H1 (cell line): ENCODE measurements around the gene TMEM151A. TPM values are rescaled to one million over a fixed set of nuclear protein-coding genes. Genes with fewer than 3 reads are reported as not detected.

Source experiments
- CTCF ChIA-PET: fragments of 300-600 bp; sonication (Branson Sonifier 250); formaldehyde crosslinking; loops from one replicate; lab custom pipeline; 2021; ENCODE audit not compliant: partially characterized antibody; lab: Charles Lee
- POLR2A ChIA-PET: fragments of 300-600 bp; sonication (Branson Sonifier 250); formaldehyde crosslinking; loops from one replicate; lab custom pipeline; 2021; ENCODE audit warnings: inconsistent platforms; ENCODE audit not compliant: partially characterized antibody; lab: Charles Lee
- DNase-seq, 2 experiments: peaks; one replicate each; pipeline versions ENCODE4 v3.0.0 to v3.0.0-alpha.2; 2010 to 2022; ENCODE audit warnings: low spot score in 2 of 2, low read depth in 1 of 2, mixed read lengths in 1 of 2
- FAIRE-seq: peaks from 2 replicates; lab custom pipeline; 2011; peaks lifted over from hg19 to GRCh38; lab: Jason Lieb, UNC
- H2AFZ ChIP-seq: 2 replicates; pipeline ENCODE4 v1.8.1; 2012; ENCODE audit warnings: low read length, inconsistent platforms
- H2AK5ac ChIP-seq: 2 replicates; pipeline ENCODE4 v1.6.1; 2013; ENCODE audit warnings: low read depth, low read length
- H2BK120ac ChIP-seq: replicated peaks from 2 replicates; pipeline ENCODE3; 2013; ENCODE audit warnings: low read depth, low read length, inconsistent platforms
- H2BK12ac ChIP-seq: 2 replicates; pipeline ENCODE4 v1.6.1; 2013; ENCODE audit warnings: low read depth, low read length
- H2BK15ac ChIP-seq: 2 replicates; pipeline ENCODE4 v1.6.1; 2013; ENCODE audit warnings: low read length
- H2BK20ac ChIP-seq: 2 replicates; pipeline ENCODE4 v1.6.1; 2013; ENCODE audit warnings: low read length
- H2BK5ac ChIP-seq: 2 replicates; pipeline ENCODE4 v1.6.1; 2013; ENCODE audit warnings: low read depth, low read length
- H3K14ac ChIP-seq: 2 replicates; pipeline ENCODE4 v1.6.1; 2013; ENCODE audit warnings: inconsistent platforms; ENCODE audit not compliant: insufficient read length
- H3K18ac ChIP-seq: 2 replicates; pipeline ENCODE4 v1.6.1; 2013; ENCODE audit warnings: low read length; ENCODE audit errors: extremely low read depth
- H3K23ac ChIP-seq: 2 replicates; pipeline ENCODE4 v1.6.1; 2013; ENCODE audit warnings: inconsistent platforms; ENCODE audit not compliant: insufficient read length
- H3K23me2 ChIP-seq: 2 replicates; pipeline ENCODE4 v1.6.1; 2013; ENCODE audit warnings: low read depth, low read length
- H3K27ac ChIP-seq: 2 replicates; pipeline ENCODE4 v1.6.1; 2011; ENCODE audit warnings: low read depth, low read length, inconsistent platforms
- H3K27me3 ChIP-seq, 4 experiments: replicated peaks in 1 of 4; 1 replicate in 1 of 4; 2 replicates in 3 of 4; pipeline versions ENCODE4 v1.6.1 to v1.8.1; 2011 to 2013; ENCODE audit warnings: low read length in 3 of 4, mild to moderate bottlenecking in 3 of 4, inconsistent platforms in 2 of 4, mixed read lengths in 2 of 4, moderate library complexity in 1 of 4; ENCODE audit not compliant: control insufficient read depth in 3 of 4, insufficient read depth in 3 of 4; ENCODE audit errors: extremely low read depth in 1 of 4
- H3K36me3 ChIP-seq, 4 experiments: 2 replicates each; pipeline versions ENCODE4 v1.6.1 to v1.8.1; 2011 to 2013; ENCODE audit warnings: mild to moderate bottlenecking in 4 of 4, low read length in 3 of 4, moderate library complexity in 2 of 4, control low read depth in 1 of 4, inconsistent platforms in 1 of 4; ENCODE audit not compliant: insufficient read depth in 4 of 4, control insufficient read depth in 2 of 4
- H3K4ac ChIP-seq: replicated peaks from 2 replicates; pipeline ENCODE3; 2013; ENCODE audit warnings: low read length, low read depth, mixed read lengths, inconsistent platforms; ENCODE audit not compliant: insufficient read length
- H3K4me1 ChIP-seq, 4 experiments: replicated peaks in 1 of 4; 1 replicate in 1 of 4; 2 replicates in 3 of 4; pipeline versions ENCODE4 v1.6.1 to v1.8.1; 2011 to 2013; ENCODE audit warnings: low read length in 3 of 4, inconsistent platforms in 2 of 4, mixed read lengths in 1 of 4; ENCODE audit not compliant: insufficient read depth in 4 of 4, control insufficient read depth in 3 of 4
- H3K4me2 ChIP-seq, 2 experiments: 2 replicates each; pipeline versions ENCODE4 v1.6.1 to v1.8.1; 2011 to 2013; ENCODE audit warnings: low read depth in 2 of 2, low read length in 2 of 2, control low read depth in 1 of 2, inconsistent platforms in 1 of 2, mild to moderate bottlenecking in 1 of 2; ENCODE audit not compliant: insufficient read depth in 1 of 2
- H3K4me3 ChIP-seq, 4 experiments: fragments of 200-600, 300-600 bp in 1 of 4; sonication (generic), shearing (Covaris generic), sonication (Bioruptor Twin) in 1 of 4; 2 replicates each; pipeline versions ENCODE4 v1.5.1 to v1.8.1; 2011 to 2016; ENCODE audit warnings: low read length in 4 of 4, low read depth in 3 of 4, control low read depth in 2 of 4, inconsistent platforms in 2 of 4, mild to moderate bottlenecking in 2 of 4, mixed read lengths in 1 of 4, moderate library complexity in 1 of 4; ENCODE audit not compliant: insufficient read depth in 2 of 4; ENCODE audit errors: extremely low read depth in 1 of 4
- H3K56ac ChIP-seq: replicated peaks from 2 replicates; pipeline ENCODE3; 2013; ENCODE audit warnings: low read depth, mild to moderate bottlenecking, mixed read lengths, low read length, inconsistent platforms; ENCODE audit not compliant: insufficient read length
- H3K79me1 ChIP-seq: 2 replicates; pipeline ENCODE4 v1.6.1; 2013; ENCODE audit warnings: low read depth, low read length, control low read depth
- H3K79me2 ChIP-seq, 2 experiments: 2 replicates each; pipeline versions ENCODE4 v1.6.1 to v1.8.1; 2012 to 2013; ENCODE audit warnings: low read length in 2 of 2, mild to moderate bottlenecking in 2 of 2, inconsistent platforms in 1 of 2; ENCODE audit not compliant: insufficient read depth in 2 of 2, control insufficient read depth in 1 of 2
- H3K9ac ChIP-seq, 4 experiments: replicated peaks in 1 of 4; 1 replicate in 1 of 4; 2 replicates in 3 of 4; pipeline versions ENCODE4 v1.6.1 to v1.8.1; 2011 to 2013; ENCODE audit warnings: low read depth in 3 of 4, low read length in 3 of 4, control low read depth in 2 of 4, mild to moderate bottlenecking in 2 of 4, moderate library complexity in 2 of 4, inconsistent platforms in 1 of 4; ENCODE audit errors: extremely low read depth in 1 of 4
- H3K9me3 ChIP-seq, 2 experiments: 2 replicates each; pipeline versions ENCODE4 v1.6.1 to v1.8.1; 2012 to 2013; ENCODE audit warnings: mild to moderate bottlenecking in 2 of 2, moderate library complexity in 2 of 2, control low read depth in 1 of 2, inconsistent platforms in 1 of 2, low read depth in 1 of 2, low read length in 1 of 2, mixed read lengths in 1 of 2; ENCODE audit not compliant: insufficient read depth in 2 of 2
- H4K20me1 ChIP-seq, 2 experiments: replicated peaks in 1 of 2; 2 replicates each; pipeline versions ENCODE3 to v1.8.1; 2011 to 2013; ENCODE audit warnings: inconsistent platforms in 2 of 2, low read length in 2 of 2, mild to moderate bottlenecking in 1 of 2; ENCODE audit not compliant: insufficient read depth in 2 of 2, control insufficient read depth in 1 of 2
- H4K5ac ChIP-seq: 2 replicates; pipeline ENCODE4 v1.6.1; 2013; ENCODE audit warnings: low read length, low read depth, mixed read lengths, inconsistent platforms; ENCODE audit not compliant: insufficient read length
- H4K8ac ChIP-seq: 2 replicates; pipeline ENCODE4 v1.8.0; 2013; ENCODE audit warnings: mild to moderate bottlenecking, moderate library complexity, low read length, inconsistent platforms; ENCODE audit not compliant: insufficient read depth; ENCODE audit errors: extremely low read depth
- H4K91ac ChIP-seq: replicated peaks from 2 replicates; pipeline ENCODE3; 2013; ENCODE audit warnings: low read length, mixed read lengths, inconsistent platforms; ENCODE audit not compliant: insufficient read length
- BCL11A ChIP-seq, 2 experiments: IDR thresholded peaks; one replicate each; pipeline ENCODE4 v1.6.1; 2011; ENCODE audit warnings: low read depth in 2 of 2, low read length in 2 of 2, mild to moderate bottlenecking in 2 of 2
- CHD1 ChIP-seq: IDR thresholded peaks from 2 replicates; pipeline ENCODE4 v1.6.1; 2012; ENCODE audit warnings: low read depth, low read length, improper control_type of control experiment
- CHD2 ChIP-seq: IDR thresholded peaks from 2 replicates; pipeline ENCODE4 v1.6.1; 2012; ENCODE audit warnings: low read length, improper control_type of control experiment
- GTF2F1 ChIP-seq: IDR thresholded peaks from 2 replicates; pipeline ENCODE4 v1.6.1; 2012; ENCODE audit warnings: low read depth, low read length, improper control_type of control experiment, borderline replicate concordance
- NRF1 ChIP-seq: IDR thresholded peaks from 2 replicates; pipeline ENCODE4 v1.6.1; 2011; ENCODE audit warnings: mild to moderate bottlenecking, low read depth, low read length, improper control_type of control experiment
- PHF8 ChIP-seq: fragments of 200-600 bp; sonication (generic); conservative IDR thresholded peaks from 2 replicates; pipeline ENCODE4 v1.7.1; 2012; ENCODE audit warnings: low read depth, mild to moderate bottlenecking, inconsistent platforms, low read length, moderate library complexity
- POLR2A ChIP-seq, 2 experiments: IDR thresholded peaks; 1 replicate in 1 of 2; 2 replicates in 1 of 2; pipeline ENCODE4 v1.6.1; 2011; ENCODE audit warnings: low read depth in 2 of 2, low read length in 2 of 2, mild to moderate bottlenecking in 2 of 2; ENCODE audit errors: control extremely low read depth in 1 of 2
- RAD21 ChIP-seq, 2 experiments: IDR thresholded peaks in 1 of 2; conservative IDR thresholded peaks in 1 of 2; 2 replicates each; pipeline ENCODE4 v1.6.1; 2011; ENCODE audit warnings: low read depth in 2 of 2, low read length in 2 of 2, improper control_type of control experiment in 1 of 2, inconsistent platforms in 1 of 2, mild to moderate bottlenecking in 1 of 2, moderate library complexity in 1 of 2
- RFX5 ChIP-seq: IDR thresholded peaks from 2 replicates; pipeline ENCODE4 v1.6.1; 2011; ENCODE audit warnings: low read depth, low read length, improper control_type of control experiment, borderline replicate concordance
- SUZ12 ChIP-seq: fragments of 200-600 bp; sonication (generic); IDR thresholded peaks from 2 replicates; pipeline ENCODE4 v1.6.1; 2012; ENCODE audit warnings: mild to moderate bottlenecking, inconsistent platforms, low read length, moderate library complexity, mixed read lengths
- YY1 ChIP-seq: IDR thresholded peaks from 2 replicates; pipeline ENCODE4 v1.6.1; 2011; ENCODE audit warnings: low read depth, mild to moderate bottlenecking, low read length
- WGBS, 2 experiments: shearing (Covaris generic) in 1 of 2; methylation state at CpG; one replicate each; pipeline versions ENCODE4 v1.1.6 to v1.1.7; 2013 to 2015; ENCODE audit warnings: low lambda C conversion rate in 2 of 2, mixed read lengths in 2 of 2, inconsistent platforms in 1 of 2, low coverage in 1 of 2, missing lambda C conversion rate in 1 of 2; ENCODE audit not compliant: insufficient replicate concordance in 2 of 2, insufficient coverage in 1 of 2, insufficient read length in 1 of 2; ENCODE audit errors: extremely low coverage in 1 of 2, missing lambda C conversion rate in 1 of 2; 5-methylcytosine and 5-hydroxymethylcytosine counted together
- polyA plus RNA-seq, 7 experiments: library from polyadenylated mRNA; depleted of rRNA in 3 of 7; stranded (reverse) in 5 of 7; unstranded in 2 of 7; fragments of >200 nt in 5 of 7; fragments of 200-250 nt in 2 of 7; gene quantifications; 1 replicate in 5 of 7; 2 replicates in 1 of 7; 4 replicates in 1 of 7; pipeline versions ENCODE4 v1.2.1 to v1.2.3, GENCODE V29; 2011 to 2013; ENCODE audit warnings: missing spikeins in 2 of 7, mixed read lengths in 2 of 7
- total RNA-seq: library from RNA; stranded (reverse); fragmentation: NEBNext Ultra II Directional; extraction: Animal tissue kit (Norgen Biotek cat#: 25700); gene quantifications from 2 replicates; pipeline ENCODE4 v1.2.1, GENCODE V29; 2021
- TF ChIP-seq, protein P1 (sequence below), 3 experiments: IDR thresholded peaks; 1 replicate in 2 of 3; 2 replicates in 1 of 3; pipeline versions ENCODE4 v1.5.1 to v1.6.1; 2011; ENCODE audit warnings: low read length in 3 of 3, mild to moderate bottlenecking in 3 of 3, inconsistent platforms in 2 of 3, low read depth in 1 of 3, moderate library complexity in 1 of 3; ENCODE audit not compliant: insufficient read depth in 1 of 3; ENCODE audit errors: control extremely low read depth in 1 of 3

Gene TMEM151A
- total and polyA plus RNA-seq, 2 of the 8 experiments (the other 6 are each of a cell fraction or from before 2014, with no cell fraction given): 3.2 TPM

DNA sequence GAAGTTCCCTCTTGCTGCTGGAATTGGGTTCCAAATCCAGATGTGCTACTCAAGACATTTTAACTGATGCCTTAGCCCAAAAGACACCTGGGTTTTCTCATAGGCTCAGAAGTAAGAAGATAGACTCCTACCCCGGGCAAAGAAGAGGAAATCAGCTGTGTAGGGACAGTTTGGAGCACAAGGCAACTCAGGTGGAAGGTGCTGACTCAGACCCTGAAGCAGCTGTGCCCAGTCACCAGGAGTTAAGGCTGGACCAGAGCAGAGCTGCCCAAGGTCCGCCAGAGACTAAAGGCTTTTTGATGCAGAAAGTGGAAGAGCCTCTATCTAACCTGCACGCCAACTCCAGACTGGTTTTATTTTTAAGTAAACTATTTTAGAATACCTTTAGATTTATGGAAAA is 43.9 kb upstream of the TMEM151A start:
- Histone ChIP-seq H2AK5ac (no peak overlapping the region), H2BK20ac (no peak overlapping the region), H2BK120ac (no peak overlapping the region), H3K4me1 (no peaks in the 10 kb centered on the region), H4K8ac (no peak overlapping the region), H3K9me3 (no peaks in the 10 kb centered on the region), H3K4ac (no peak overlapping the region), H4K91ac (no peak overlapping the region), H3K79me1 (no peaks in the 10 kb centered on the region), H3K4me3 (no peak overlapping the region), H2BK12ac (no peak overlapping the region), H3K27me3 (no peaks in the 10 kb centered on the region), H3K23ac (no peak overlapping the region), H4K20me1 (peaks cover 0 to 7% of the 10 kb centered on the region in 2 experiments), H3K36me3 (no peaks in the 10 kb centered on the region), H3K9ac (no peak overlapping the region), H3K56ac (no peak overlapping the region), H2AFZ (no peak overlapping the region), H3K23me2 (no peaks in the 10 kb centered on the region), H3K27ac (no peak overlapping the region), H4K5ac (no peak overlapping the region), H3K4me2 (no peak overlapping the region), H2BK15ac (no peak overlapping the region), H2BK5ac (no peak overlapping the region), H3K14ac (no peak overlapping the region), H3K79me2 (no peaks in the 10 kb centered on the region), H3K18ac (no peak overlapping the region)
- no peak for DNase-seq
- no peak for FAIRE-seq
- 88% methylated on average over 3 of the region's 3 CpGs; no CpG with 5 or more reads in 1 of the 2 experiments for WGBS, 2 experiments
- POLR2A ChIA-PET: interaction anchor here (1.6 to 1.8 kb wide), 2 partner anchors 12 to 35 kb away, joined by 3 to 4 read pairs; no protein-coding TSS in a partner anchor
- CTCF ChIA-PET: interaction anchor here (0.8 to 2.5 kb wide), 2 partner anchors 9 to 25 kb away, joined by 3 to 13 read pairs; no protein-coding TSS in a partner anchor
- TF ChIP-seq CHD2 (no peak), POLR2A (IDR thresholded peaks at IDR 0.05; ENCODE audit: control extremely low read depth in 1 of 2, low read depth in 2 of 2, low read length in 2 of 2) (no peak), PHF8 (no peak), BCL11A (IDR thresholded peaks at IDR 0.05; ENCODE audit: low read depth in 2 of 2, low read length in 2 of 2) (no peak), GTF2F1 (no peak), RFX5 (no peak), NRF1 (no peak), RAD21 (IDR thresholded peaks at IDR 0.05 in 1 of 2, conservative IDR thresholded peaks at IDR 0.05 in 1 of 2; ENCODE audit: low read depth in 2 of 2, low read length in 2 of 2) (no peak), SUZ12 (no peak), YY1 (no peak), CHD1 (no peak)
- TF ChIP-seq, protein P1, sequence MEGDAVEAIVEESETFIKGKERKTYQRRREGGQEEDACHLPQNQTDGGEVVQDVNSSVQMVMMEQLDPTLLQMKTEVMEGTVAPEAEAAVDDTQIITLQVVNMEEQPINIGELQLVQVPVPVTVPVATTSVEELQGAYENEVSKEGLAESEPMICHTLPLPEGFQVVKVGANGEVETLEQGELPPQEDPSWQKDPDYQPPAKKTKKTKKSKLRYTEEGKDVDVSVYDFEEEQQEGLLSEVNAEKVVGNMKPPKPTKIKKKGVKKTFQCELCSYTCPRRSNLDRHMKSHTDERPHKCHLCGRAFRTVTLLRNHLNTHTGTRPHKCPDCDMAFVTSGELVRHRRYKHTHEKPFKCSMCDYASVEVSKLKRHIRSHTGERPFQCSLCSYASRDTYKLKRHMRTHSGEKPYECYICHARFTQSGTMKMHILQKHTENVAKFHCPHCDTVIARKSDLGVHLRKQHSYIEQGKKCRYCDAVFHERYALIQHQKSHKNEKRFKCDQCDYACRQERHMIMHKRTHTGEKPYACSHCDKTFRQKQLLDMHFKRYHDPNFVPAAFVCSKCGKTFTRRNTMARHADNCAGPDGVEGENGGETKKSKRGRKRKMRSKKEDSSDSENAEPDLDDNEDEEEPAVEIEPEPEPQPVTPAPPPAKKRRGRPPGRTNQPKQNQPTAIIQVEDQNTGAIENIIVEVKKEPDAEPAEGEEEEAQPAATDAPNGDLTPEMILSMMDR (IDR thresholded peaks at IDR 0.05; ENCODE audit: control extremely low read depth in 1 of 3, insufficient read depth in 1 of 3, low read depth in 1 of 3, low read length in 3 of 3): no peak
